AG09309 (cell line): Measurements from ENCODE around the gene PNKP.

Experiments
- DNase-seq: peaks from one replicate; pipeline ENCODE4 v3.0.0-alpha.2; 2010; ENCODE audit warnings: low read depth
- H3K4me3 ChIP-seq: 2 replicates; pipeline ENCODE4 v1.5.1; 2011; ENCODE audit warnings: mild to moderate bottlenecking, low read depth, low read length, moderate library complexity; ENCODE audit not compliant: control insufficient read depth
- CTCF ChIP-seq: IDR thresholded peaks from 2 replicates; pipeline ENCODE4 v1.5.1; 2011; ENCODE audit warnings: mild to moderate bottlenecking, low read depth, low read length, inconsistent platforms; ENCODE audit not compliant: insufficient read depth, control insufficient read depth; ENCODE audit errors: missing control alignments

Gene PNKP

DNA sequence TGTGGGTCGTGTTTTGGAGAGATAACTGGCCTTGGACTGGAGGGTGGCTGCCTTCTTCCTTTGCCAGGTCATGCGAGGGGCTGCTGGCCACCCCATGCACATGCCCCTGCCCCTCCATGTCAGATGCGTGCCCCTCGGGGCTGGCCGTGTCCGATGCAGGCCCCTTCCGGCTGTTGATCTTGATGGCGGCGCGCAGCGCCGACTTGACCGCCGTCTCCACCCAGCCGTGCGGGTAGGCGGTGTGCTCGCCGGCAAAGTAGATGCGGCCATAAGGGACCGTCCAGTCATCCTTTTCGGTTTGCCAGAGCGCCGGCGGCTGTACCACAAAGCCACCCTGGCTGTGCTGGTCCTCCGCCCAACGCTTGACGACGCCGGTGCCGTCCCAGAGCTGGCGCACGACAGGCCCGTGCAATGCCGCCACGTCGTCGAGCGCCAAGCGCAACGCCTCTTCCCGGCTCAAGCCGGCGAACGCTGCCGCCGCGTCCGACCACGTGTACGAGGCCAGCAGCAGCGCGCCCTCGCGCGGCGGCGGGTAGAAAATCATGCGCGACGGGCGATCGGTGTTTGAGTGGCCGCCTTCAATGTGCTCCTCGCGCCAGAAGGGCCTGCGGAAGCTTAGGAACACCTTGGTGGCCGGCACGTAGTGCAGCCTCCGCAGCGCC is 22.4 kb upstream of the PNKP start:
- peak; percentile 53 for TF ChIP-seq CTCF
- DNase-seq = no peak
- H3K4me3 ChIP-seq = no peak overlapping the region

- no peak overlapping the region for H3K4me3 ChIP-seq
- no peak for TF ChIP-seq CTCF
- DNase-seq = no peak
Measured at GRCh38 chr19:49889038-49889686, 21.8 kb upstream of the PNKP start.

- no peak for TF ChIP-seq CTCF
- DNase-seq = no peak
- no peak overlapping the region for H3K4me3 ChIP-seq
Measured at GRCh38 chr19:49888510-49888824, 21.1 kb upstream of the PNKP start.

DNA sequence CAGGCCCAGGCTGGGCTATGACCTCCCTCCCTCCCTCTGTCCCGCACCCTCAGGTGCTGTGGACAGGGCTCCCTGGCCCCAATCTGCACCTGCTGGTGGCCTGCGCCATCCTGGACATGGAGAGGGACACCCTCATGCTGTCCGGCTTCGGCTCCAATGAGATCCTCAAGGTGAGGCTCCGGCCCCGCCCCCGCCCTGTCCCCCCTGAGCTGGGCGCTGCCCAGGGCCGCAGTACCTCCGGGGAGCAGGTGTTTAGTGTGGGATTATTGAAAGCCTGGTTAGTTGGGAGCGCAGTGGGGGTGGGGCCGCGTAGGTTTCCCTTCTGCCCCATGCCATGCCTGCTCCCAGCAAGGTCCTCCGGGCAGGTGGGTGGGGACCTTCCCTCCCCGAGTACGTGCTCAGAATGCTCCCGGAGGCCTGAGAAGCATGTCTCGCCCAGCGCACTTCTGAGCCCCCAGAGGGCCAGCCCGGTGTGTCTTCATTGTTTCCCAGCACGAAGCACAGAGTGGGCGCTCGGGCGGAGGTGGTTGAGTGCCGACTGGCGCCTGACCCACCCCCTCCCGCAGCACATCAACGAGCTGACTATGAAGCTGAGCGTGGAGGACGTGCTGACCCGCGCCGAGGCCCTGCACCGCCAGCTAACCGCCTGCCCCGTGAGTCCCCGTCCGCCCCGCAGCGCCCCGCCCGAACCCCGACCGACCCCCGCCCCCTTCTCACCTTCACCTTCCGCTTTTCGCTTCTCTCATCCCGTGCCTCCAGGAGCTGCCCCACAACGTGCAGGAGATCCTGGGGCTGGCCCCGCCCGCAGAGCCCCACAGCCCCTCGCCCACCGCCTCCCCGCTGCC is 20.5 kb upstream of the PNKP start:
- no peak for TF ChIP-seq CTCF
- no peak overlapping the region for H3K4me3 ChIP-seq
- DNase-seq = no peak

- no peak for DNase-seq
- TF ChIP-seq CTCF = no peak
- no peak overlapping the region for H3K4me3 ChIP-seq
Measured at GRCh38 chr19:49887037-49887664, 19.8 kb upstream of the PNKP start.

- DNase-seq = no peak
- TF ChIP-seq CTCF = no peak
- no peak overlapping the region for H3K4me3 ChIP-seq
Measured at GRCh38 chr19:49884760-49885159, 17.4 kb upstream of the PNKP start.
